DND-41 (cell line): ENCODE results near the gene RNF215.

ENCODE experiments used
- EZH2 ChIP-seq: IDR thresholded peaks from 3 replicates; pipeline ENCODE4 v1.6.1; 2012; ENCODE audit warnings: borderline replicate concordance, low read depth, mild to moderate bottlenecking, moderate library complexity, low read length, inconsistent platforms; ENCODE audit not compliant: severe bottlenecking
- TF ChIP-seq, protein P1 (sequence below): IDR thresholded peaks from 2 replicates; pipeline ENCODE4 v1.5.1; 2012; ENCODE audit warnings: borderline replicate concordance, low read length, moderate library complexity, mild to moderate bottlenecking; ENCODE audit not compliant: poor library complexity, severe bottlenecking; ENCODE audit errors: extremely low read depth

DNA sequence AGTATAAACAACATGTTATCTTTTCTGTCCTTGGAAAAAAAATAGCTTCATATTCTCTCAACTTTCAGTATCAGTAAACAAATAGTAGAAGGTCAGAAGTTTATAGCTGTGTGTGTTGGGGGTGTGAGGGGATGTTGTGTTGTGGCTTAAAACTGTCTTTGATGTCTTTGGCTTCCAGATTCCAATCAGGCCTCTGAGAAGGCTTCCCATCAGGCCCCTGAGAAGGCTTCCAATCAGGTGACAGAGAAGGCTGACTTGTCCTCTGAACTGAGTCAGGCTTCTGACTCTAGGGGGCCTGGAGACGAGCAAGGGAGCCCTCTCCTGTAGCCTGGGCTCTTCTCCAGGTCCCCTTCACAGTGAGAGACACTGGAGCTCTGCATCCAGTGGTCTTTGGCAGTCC lies 47.6 kb upstream of the RNF215 start:
- TF ChIP-seq, protein P1, sequence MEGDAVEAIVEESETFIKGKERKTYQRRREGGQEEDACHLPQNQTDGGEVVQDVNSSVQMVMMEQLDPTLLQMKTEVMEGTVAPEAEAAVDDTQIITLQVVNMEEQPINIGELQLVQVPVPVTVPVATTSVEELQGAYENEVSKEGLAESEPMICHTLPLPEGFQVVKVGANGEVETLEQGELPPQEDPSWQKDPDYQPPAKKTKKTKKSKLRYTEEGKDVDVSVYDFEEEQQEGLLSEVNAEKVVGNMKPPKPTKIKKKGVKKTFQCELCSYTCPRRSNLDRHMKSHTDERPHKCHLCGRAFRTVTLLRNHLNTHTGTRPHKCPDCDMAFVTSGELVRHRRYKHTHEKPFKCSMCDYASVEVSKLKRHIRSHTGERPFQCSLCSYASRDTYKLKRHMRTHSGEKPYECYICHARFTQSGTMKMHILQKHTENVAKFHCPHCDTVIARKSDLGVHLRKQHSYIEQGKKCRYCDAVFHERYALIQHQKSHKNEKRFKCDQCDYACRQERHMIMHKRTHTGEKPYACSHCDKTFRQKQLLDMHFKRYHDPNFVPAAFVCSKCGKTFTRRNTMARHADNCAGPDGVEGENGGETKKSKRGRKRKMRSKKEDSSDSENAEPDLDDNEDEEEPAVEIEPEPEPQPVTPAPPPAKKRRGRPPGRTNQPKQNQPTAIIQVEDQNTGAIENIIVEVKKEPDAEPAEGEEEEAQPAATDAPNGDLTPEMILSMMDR = no peak
- no peak for TF ChIP-seq EZH2
